LHCN-M2 (cell line): ENCODE measurements around the gene ZNF486. TPM values are rescaled to one million over a fixed set of nuclear protein-coding genes. Genes with fewer than 3 reads are reported as not detected.
"Not testable (repeated sequence)": the region's sequence is repeated elsewhere in the genome, so short reads cannot be mapped to it uniquely, and the experiment has no call there.

Experiments
- DNase-seq: peaks from one replicate; pipeline ENCODE4 v3.0.0-alpha.2; 2012; ENCODE audit warnings: low read depth
- total RNA-seq: library from RNA; depleted of rRNA; stranded (reverse); fragments of >200 nt; gene quantifications from 2 replicates; pipeline ENCODE4 v1.2.3, GENCODE V29; 2014; rRNA removed

ZNF486 gene
- total RNA-seq, 1 experiment from 2014 or later, result 3.1 TPM

- no peak for DNase-seq
Observed at GRCh38 chr19:20233105-20233504, 66.1 kb downstream of the ZNF486 start.

- no peak for DNase-seq
Observed at GRCh38 chr19:20235156-20235555, 68.1 kb downstream of the ZNF486 start.

GRCh38 chr19:20237773-20238623 lies 71.0 kb downstream of the ZNF486 start:
- peak; percentile 87 for DNase-seq

GRCh38 chr19:20243629-20244028 lies 76.6 kb downstream of the ZNF486 start:
- no peak for DNase-seq

GRCh38 chr19:20244356-20244755 lies 77.3 kb downstream of the ZNF486 start:
- DNase-seq, result no peak

GRCh38 chr19:20245309-20245708 lies 78.3 kb downstream of the ZNF486 start:
- no peak for DNase-seq

GRCh38 chr19:20247016-20247683 lies 80.1 kb downstream of the ZNF486 start:
- DNase-seq, result peak; percentile 5

- not testable (repeated sequence) for DNase-seq
Observed at GRCh38 chr19:20248258-20248657, 81.2 kb downstream of the ZNF486 start.

Other genes with a start within 250 kb of the ZNF486 start
- gene ZNF682, start 127.7 kb upstream of the ZNF486 start, total RNA-seq, result 1.2 and 4.3 TPM in 2 replicates
- 0.11 and 0.32 TPM in 2 replicates for gene ZNF90, start 89.2 kb upstream of the ZNF486 start, total RNA-seq